Osteoblast (primary cell): ENCODE data around the gene FADS6. TPM values are rescaled to one million over a fixed set of nuclear protein-coding genes. Genes with fewer than 3 reads are reported as not detected.

Experiments used
- DNase-seq: peaks from one replicate; pipeline ENCODE4 v3.0.0; 2011; ENCODE audit warnings: low spot score, mixed read lengths; ENCODE audit not compliant: insufficient read length; ENCODE audit errors: missing footprints
- H2AFZ ChIP-seq: 2 replicates; pipeline ENCODE4 v1.6.0; 2011; ENCODE audit warnings: mild to moderate bottlenecking, low read length
- H3K27ac ChIP-seq: 2 replicates; pipeline ENCODE4 v1.5.1; 2011; ENCODE audit warnings: mild to moderate bottlenecking, low read depth, low read length, moderate library complexity
- H3K27me3 ChIP-seq: 2 replicates; pipeline ENCODE4 v1.6.0; 2012; ENCODE audit warnings: mild to moderate bottlenecking, control low read depth, inconsistent platforms, low read length, moderate library complexity; ENCODE audit not compliant: insufficient read depth
- H3K36me3 ChIP-seq: 2 replicates; pipeline ENCODE4 v1.5.1; 2011; ENCODE audit warnings: mild to moderate bottlenecking, low read length, control low read depth, moderate library complexity; ENCODE audit not compliant: insufficient read depth
- H3K4me1 ChIP-seq: 2 replicates; pipeline ENCODE4 v1.5.1; 2011; ENCODE audit warnings: mild to moderate bottlenecking, low read length, control low read depth, moderate library complexity; ENCODE audit not compliant: insufficient read depth
- H3K4me2 ChIP-seq: 2 replicates; pipeline ENCODE4 v1.6.0; 2011; ENCODE audit warnings: mild to moderate bottlenecking, low read length; ENCODE audit not compliant: insufficient read depth
- H3K4me3 ChIP-seq: fragments of 200-600 bp; sonication (generic); 3 replicates; pipeline ENCODE4 v1.5.1; 2012; ENCODE audit warnings: mild to moderate bottlenecking, low read length, inconsistent platforms; ENCODE audit not compliant: insufficient read depth
- H3K79me2 ChIP-seq: 2 replicates; pipeline ENCODE4 v1.6.0; 2012; ENCODE audit warnings: mild to moderate bottlenecking, low read length, control low read depth, inconsistent platforms; ENCODE audit not compliant: insufficient read depth
- H3K9me3 ChIP-seq: 2 replicates; pipeline ENCODE4 v1.5.1; 2011; ENCODE audit warnings: low read depth, low read length, control low read depth
- H4K20me1 ChIP-seq: 2 replicates; pipeline ENCODE4 v1.6.0; 2012; ENCODE audit warnings: mild to moderate bottlenecking, low read length, control low read depth; ENCODE audit not compliant: insufficient read depth
- total RNA-seq: library from RNA; depleted of rRNA; stranded (reverse); fragments of >200 nt; gene quantifications from 2 replicates; pipeline ENCODE4 v1.2.3, GENCODE V29; 2012
- TF ChIP-seq, protein P1 (sequence below): IDR thresholded peaks from 2 replicates; pipeline ENCODE4 v1.5.1; 2011; ENCODE audit warnings: mild to moderate bottlenecking, low read depth, low read length, moderate library complexity; ENCODE audit errors: extremely low read depth

Gene FADS6
- total RNA-seq, 1 donor: not detected

- Histone ChIP-seq H3K9me3 (no peaks in the 10 kb centered on the region), H3K27me3 (peaks cover 57% of the 10 kb centered on the region), H3K79me2 (no peaks in the 10 kb centered on the region), H2AFZ (no peak overlapping the region), H4K20me1 (no peaks in the 10 kb centered on the region), H3K4me2 (no peak overlapping the region), H3K4me1 (no peaks in the 10 kb centered on the region), H3K36me3 (no peaks in the 10 kb centered on the region), H3K4me3 (no peak overlapping the region), H3K27ac (no peak overlapping the region)
- no peak for DNase-seq
- TF ChIP-seq, protein P1, sequence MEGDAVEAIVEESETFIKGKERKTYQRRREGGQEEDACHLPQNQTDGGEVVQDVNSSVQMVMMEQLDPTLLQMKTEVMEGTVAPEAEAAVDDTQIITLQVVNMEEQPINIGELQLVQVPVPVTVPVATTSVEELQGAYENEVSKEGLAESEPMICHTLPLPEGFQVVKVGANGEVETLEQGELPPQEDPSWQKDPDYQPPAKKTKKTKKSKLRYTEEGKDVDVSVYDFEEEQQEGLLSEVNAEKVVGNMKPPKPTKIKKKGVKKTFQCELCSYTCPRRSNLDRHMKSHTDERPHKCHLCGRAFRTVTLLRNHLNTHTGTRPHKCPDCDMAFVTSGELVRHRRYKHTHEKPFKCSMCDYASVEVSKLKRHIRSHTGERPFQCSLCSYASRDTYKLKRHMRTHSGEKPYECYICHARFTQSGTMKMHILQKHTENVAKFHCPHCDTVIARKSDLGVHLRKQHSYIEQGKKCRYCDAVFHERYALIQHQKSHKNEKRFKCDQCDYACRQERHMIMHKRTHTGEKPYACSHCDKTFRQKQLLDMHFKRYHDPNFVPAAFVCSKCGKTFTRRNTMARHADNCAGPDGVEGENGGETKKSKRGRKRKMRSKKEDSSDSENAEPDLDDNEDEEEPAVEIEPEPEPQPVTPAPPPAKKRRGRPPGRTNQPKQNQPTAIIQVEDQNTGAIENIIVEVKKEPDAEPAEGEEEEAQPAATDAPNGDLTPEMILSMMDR: no peak
Measured at GRCh38 chr17:74938194-74938950, 44.9 kb upstream of the FADS6 start.

DNA sequence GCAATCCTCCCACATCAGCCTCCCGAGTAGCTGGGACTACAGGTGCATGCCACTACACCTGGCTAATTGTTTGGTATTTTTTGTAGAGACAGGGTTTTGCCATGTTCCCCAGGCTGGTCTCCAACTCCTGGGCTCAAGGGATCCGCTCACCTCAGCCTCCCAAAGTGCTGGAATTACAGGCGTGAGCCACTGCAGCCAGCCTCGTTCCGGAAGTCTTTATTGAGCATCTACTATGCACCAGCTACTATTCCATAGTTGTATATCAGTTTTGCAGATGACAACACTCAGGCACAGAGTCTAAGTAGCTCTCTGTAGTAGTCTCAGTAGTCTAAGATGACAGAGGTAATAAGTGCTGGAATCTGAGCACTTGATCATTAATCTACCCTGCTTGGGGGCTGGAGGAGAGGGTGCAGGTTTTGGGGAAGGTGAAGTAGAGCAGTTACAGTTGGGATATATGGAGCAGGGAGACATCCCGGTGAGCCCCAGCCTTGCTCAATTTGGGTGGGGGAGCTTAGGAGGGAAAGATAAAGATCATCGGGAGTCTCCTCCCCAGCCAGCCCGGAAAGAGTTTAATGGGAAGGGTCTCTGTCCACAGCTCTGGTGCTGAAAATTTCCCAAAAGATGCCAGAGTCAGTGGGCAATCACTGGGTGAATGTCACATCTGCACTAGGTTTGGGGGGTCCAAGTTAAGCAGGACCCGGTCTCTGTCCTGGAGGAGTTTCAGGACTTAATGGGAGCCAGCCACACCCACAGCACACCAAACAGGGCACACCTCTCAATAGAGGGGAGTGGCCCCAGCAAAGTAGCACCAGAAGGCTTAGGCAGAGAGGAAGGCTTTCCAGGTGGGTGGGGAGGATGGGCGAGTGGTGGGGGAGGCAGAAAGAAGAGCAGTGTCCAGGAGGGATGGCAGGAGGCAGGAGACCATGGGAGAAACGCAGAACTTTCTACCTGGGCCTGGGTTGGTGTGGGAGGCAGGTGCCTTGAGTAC, 43.9 kb upstream of the FADS6 start:
- H3K9me3 ChIP-seq: no peaks in the 10 kb centered on the region
- no peaks in the 10 kb centered on the region for H3K36me3 ChIP-seq
- no peaks in the 10 kb centered on the region for H3K4me1 ChIP-seq
- peaks cover 58% of the 10 kb centered on the region for H3K27me3 ChIP-seq
- no peak overlapping the region for H3K4me2 ChIP-seq
- H3K4me3 ChIP-seq: no peak overlapping the region
- H4K20me1 ChIP-seq: no peaks in the 10 kb centered on the region
- H2AFZ ChIP-seq: no peak overlapping the region
- peak; percentile 90 for DNase-seq
- no peak overlapping the region for H3K27ac ChIP-seq
- no peaks in the 10 kb centered on the region for H3K79me2 ChIP-seq
- TF ChIP-seq, protein P1: no peak

- TF ChIP-seq, protein P1: no peak
- DNase-seq: no peak
- Histone ChIP-seq H3K27me3 (peaks cover 58% of the 10 kb centered on the region), H2AFZ (no peak overlapping the region), H3K4me1 (no peaks in the 10 kb centered on the region), H3K27ac (no peak overlapping the region), H3K36me3 (no peaks in the 10 kb centered on the region), H3K79me2 (no peaks in the 10 kb centered on the region), H3K4me3 (no peak overlapping the region), H3K4me2 (no peak overlapping the region), H4K20me1 (no peaks in the 10 kb centered on the region), H3K9me3 (no peaks in the 10 kb centered on the region)
Measured at GRCh38 chr17:74936470-74936799, 43.0 kb upstream of the FADS6 start.
